HG03460 (cell line): ENCODE results near the gene CCDC54.

Source experiments
- ATAC-seq: cut with Tn5 transposase; IDR thresholded peaks from one replicate; pipeline ENCODE4 v1.9.1; 2021; ENCODE audit not compliant: unreplicated experiment

The CCDC54 gene

DNA sequence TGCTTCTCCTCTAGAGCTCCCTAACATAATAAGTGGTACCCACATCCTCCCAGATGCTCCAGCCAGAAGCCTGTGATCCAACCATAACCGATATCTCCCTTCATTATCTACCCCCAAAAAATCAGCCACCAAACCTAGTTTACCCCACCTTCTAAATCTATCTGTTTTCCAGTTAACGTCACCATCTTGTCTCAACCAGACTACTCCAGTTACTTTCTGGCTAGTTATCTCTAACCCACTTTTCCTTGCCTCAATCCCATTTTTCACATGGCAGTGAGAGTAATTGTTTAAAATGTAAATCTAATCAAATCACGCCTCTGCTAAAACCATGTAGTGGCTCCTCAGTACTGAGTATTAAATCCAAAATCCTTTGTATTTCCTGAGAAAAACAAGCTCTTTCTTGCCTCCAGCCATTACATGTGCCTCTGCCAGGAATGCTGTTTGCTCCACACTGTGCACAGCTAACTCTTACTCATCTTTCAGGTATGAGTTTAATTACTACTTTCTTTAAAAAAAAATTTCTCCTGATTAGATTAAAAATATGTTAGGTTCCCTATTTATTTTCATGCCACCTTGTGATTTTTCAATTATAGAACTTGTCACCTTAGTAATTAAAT lies 15.4 kb downstream of the CCDC54 start:
- ATAC-seq, result no peak

- ATAC-seq, result no peak
Measured at GRCh38 chr3:107394502-107394901, 17.3 kb downstream of the CCDC54 start.

DNA sequence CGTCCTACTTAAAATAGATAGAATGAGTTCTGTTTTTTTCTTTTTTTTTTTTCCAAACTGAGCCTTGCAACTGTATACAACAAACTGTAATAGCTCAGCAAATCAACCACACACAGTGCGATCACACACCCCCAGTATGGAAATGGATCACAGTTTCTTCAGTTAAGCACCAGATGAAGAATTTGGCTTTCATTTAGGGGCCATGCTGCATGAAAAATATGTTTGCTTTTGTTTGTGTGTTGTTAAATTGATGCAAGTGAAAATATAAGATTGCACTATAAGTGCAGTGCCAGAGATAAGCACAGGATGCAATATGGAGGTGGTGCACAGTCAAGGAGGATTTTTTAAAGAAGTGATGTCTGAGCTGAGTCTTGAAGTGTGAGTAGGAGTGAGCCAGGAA lies 17.8 kb downstream of the CCDC54 start:
- ATAC-seq, result no peak

DNA sequence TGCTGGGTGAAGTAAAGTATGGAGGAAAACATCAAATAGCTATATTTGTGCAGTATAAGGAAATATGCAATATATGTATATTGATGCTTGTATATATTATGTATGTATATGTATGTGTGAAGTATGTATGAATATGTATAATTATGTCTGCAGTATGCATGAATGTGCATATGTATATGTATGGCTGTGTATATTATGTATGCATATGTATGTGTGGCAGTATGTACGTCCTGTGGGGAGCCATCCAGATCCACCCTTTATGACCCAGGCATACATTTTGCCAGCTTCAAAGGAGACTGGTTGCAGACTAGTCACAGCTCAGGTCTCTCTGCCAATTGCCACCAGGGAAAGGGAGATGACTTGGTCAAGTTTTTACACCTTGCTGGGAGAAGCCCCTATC lies 24.1 kb downstream of the CCDC54 start:
- no peak for ATAC-seq

DNA sequence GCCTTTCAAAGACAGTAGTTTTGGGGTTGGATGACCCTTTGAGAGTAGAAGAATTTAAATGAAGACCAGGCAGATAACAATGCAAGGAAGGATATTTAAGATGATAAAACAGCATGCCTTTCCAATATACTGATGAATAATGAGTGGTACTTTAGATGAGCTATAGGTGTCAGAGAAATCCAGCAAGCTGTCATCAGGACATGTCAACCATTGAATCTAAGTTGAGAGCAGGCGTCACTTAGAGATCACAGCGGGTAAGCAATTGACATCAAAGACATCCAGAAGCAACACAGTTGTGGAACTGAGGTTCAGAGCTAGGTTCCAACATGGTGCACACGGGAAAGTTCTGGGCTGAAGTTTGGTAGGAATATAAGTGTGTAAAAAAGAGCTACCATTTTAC lies 25.0 kb downstream of the CCDC54 start:
- no peak for ATAC-seq

DNA sequence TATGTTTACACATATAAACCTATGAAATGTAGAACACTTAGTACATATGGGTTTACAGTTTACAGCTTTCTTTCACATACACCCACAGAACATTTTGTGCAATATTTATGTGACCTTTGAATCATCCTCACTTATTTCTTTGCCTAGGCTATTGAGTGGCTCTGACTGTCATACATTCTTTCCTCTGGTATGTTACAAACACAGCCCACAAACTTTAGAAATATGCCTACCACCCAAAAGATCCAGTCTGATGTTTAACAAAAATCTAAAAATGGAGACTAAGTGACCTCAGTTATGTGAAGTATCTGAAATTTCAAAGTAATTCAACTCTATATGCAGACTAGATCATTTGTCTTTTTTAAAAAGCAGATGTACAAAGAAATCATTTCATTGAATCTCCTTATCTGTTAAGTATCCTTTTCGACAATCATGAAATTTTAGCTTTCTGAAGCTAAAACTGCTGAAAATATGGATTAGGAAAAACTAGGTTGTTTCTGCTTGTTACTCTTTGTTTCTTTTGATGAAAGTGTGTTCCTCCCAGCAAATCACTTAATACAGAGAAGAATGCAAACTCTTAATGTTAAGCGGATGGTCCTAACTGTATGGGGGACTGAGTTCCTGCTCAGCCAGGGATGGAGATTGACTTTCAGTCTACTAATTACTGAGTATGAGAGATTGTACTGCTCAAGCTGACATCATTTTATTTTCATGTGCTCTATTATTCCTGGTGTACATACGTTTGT lies 27.7 kb downstream of the CCDC54 start:
- no peak for ATAC-seq

GRCh38 chr3:107407355-107407754 lies 30.1 kb downstream of the CCDC54 start:
- no peak for ATAC-seq

GRCh38 chr3:107408513-107408912 lies 31.3 kb downstream of the CCDC54 start:
- no peak for ATAC-seq

DNA sequence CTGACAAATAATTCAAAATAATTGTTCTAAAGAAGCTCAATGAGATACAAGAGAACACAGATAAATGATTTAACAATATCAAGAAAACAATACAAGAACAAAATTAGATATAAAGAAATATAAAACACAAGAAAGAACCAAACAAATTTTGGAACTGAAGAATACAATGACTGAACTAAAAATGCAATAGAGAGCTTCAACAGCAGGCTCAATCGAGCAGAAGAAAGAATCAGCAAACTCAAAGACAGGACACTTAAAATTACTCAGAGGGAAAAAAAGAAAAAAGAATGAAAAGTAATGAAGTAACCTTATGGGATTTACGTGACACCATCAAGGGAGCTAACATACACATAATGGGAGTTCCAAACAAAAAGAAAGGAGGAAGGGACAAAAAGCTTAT lies 32.1 kb downstream of the CCDC54 start:
- ATAC-seq, result no peak

DNA sequence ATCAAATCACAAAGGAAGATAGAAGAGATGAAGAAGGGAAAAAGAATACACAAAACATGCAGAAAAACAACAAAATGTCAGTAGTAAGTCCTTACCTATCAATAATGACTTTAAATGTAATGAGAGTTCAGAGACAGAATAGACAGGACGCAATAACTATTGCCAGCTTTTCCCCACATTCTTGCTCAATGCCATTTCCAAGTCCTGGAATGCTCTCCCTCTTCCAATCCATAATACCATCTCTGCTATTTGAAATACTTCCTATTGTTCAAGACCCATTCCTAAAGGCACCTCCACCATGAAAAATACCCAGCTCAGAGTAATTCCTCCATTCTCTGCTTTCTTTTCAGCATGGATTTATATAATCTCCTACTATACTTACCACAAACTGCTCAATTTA lies 33.4 kb downstream of the CCDC54 start:
- ATAC-seq, result no peak

- no peak for ATAC-seq
Measured at GRCh38 chr3:107411056-107411455, 33.8 kb downstream of the CCDC54 start.

DNA sequence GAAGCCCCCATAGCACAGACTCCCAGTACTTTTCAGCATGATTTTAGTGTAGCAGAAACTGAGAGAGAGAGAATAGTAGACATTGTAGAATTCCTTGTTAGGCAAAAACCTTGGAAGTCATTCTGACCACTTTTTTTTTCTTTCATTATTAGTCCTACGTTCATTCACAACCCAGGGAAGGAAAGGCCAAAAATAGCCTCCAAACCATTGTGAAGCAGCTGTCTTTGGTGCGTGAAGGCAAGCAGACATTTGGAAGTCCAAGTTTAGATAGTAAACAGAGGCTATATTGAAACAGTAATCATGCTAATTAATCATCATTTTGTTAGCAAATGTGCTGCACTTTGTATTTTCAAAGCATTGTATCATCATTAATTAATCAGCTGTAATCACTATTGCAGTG lies 34.5 kb downstream of the CCDC54 start:
- no peak for ATAC-seq

- no peak for ATAC-seq
Measured at GRCh38 chr3:107412376-107412775, 35.1 kb downstream of the CCDC54 start.

DNA sequence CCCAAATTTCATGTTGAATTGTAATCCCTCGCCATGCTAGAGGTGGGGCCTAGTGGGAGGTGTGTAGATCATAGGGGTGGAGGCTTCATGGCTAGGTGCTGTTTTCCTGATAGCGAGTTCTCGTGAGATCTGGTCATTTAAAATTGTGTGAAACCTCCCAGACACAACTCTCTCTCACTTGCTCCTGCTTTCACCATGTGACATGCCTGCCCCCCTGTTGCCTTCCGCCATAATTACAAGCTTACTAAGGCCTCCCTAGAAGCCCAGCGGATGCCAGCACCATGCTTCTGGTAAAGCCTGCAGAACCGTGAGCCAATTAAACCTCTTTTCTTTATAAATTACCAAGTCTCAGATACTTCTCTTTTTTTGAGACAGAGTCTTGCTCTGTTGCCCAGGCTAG lies 36.0 kb downstream of the CCDC54 start:
- no peak for ATAC-seq

DNA sequence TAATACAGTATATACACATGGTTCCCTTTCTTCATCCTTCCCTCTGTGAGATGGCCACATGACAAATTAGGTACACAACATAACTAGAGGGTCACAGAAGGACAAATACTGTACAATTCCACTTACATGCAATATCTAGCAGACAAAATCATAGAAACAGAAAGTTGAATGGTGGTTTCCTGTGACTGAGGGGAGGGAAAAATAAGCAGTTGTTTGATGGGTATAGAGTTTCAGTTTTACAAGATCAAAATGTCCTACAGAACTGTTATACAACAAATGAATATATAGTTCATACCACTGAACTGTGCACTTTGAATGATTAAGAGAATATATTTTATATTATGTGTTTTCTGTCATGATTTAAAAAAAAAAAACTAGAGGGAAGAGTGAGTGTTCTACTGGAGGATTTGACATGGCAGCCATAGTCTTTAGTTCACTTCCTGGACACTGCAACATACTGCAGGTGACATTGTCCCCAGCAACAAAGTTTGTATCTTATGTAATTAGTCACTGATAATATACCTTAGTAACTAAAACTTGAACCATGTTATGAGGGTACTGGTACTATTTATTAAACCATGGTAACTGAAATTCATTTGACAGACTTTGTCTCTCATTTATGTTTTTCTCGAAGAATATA lies 37.2 kb downstream of the CCDC54 start:
- peak; percentile 95 for ATAC-seq

DNA sequence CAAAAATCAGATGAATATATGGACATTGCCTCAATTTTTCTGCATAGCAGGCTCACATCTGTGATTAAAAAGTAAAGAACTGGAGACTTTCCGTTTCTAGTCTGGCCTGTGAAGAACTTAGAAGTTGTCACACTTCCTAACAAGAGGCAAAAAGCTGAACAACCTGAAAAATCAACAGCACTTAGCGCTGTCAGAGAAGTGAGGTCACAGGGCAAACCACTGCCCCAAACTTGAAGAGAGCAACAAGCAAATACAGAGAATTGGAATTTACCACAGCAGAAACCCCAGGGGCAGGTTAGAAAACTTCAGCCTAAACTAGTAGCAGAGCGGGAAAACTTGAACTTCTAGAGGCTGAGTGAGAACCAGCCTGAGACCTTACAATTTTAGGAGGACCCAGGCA lies 38.9 kb downstream of the CCDC54 start:
- no peak for ATAC-seq

DNA sequence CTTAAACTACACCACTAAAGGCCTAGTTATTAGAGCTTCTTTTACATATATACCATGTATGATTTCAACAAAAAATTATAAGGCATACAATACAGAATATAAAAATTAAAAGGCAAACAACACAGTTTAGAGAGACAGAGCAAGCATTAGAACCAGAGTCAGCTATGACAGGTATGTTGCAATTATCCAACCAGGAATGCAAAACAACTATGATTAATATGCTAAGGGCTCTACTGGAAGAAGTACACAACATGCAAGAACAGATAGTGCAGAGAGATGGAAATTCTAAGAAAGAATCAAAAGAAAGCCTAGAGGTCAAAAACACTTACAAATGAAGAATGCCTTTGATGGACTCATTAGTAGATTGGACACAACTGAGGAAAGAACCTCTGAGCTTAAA lies 39.6 kb downstream of the CCDC54 start:
- ATAC-seq, result no peak

DNA sequence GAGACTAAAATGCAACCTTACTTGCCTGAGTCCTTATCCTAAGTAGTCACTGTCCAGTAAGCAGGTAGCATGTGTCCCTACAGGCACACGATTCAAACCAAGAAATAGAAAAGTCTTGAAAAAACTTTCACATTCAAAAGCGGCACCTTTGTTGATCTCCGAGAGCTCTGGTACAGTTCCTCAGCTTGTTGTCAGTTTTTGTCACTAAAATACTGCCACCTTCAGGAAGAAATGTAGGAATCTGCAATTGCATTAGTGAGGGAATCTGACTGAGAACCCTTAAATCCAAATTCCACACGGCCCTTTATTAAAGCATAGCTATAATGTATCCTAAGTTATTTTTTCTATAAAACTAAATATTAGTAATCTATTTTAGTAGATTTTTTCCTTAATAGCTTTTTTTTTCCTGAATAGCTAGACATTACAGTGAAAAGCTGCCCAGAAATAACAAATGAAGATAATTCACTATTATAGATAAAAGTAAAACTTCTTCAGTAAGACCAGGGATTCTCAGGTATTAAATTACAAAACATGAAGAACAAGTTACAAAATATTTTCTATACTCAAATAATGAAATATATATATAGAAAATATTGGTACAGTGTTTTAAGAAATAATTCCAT lies 44.0 kb downstream of the CCDC54 start:
- ATAC-seq, result peak; percentile 84

DNA sequence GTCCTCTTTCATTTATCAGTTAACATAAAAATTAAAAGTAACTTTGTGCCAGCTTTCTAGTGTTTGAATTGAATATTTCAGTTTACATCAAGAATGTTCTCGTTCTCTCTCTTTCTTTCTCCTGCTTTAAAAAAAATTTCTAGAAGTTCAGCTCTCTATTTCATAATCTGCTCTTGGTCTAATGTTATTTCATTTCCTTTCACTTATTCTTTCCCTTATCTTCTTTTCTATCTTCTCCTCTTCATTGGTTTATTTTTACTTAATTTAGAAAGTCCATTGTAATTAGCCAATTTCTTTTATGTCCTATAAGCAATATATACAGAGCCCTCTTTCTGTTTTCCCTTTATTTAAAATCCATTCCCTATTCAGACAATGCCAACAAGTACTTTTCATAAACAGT lies 44.6 kb downstream of the CCDC54 start:
- ATAC-seq, result no peak

GRCh38 chr3:107425033-107425432 lies 47.8 kb downstream of the CCDC54 start:
- no peak for ATAC-seq

- no peak for ATAC-seq
Measured at GRCh38 chr3:107426223-107426622, 49.0 kb downstream of the CCDC54 start.
